Activated naive CD8-positive, alpha-beta T cell treated with anti-CD3 and anti-CD28 coated beads for 36 hours (primary cell): ENCODE data around the gene PDZK1IP1. TPM values are rescaled to one million over a fixed set of nuclear protein-coding genes. Genes with fewer than 3 reads are reported as not detected.

Experiments
- DNase-seq: peaks from one replicate; pipeline ENCODE4 v3.0.0; 2021
- H3K27ac Mint-ChIP-seq: one replicate; pipeline ENCODE4 v1.8.0; 2022; ENCODE audit warnings: mild to moderate bottlenecking, moderate library complexity, mixed read lengths
- H3K27me3 Mint-ChIP-seq: one replicate; pipeline ENCODE4 v1.8.0; 2022; ENCODE audit warnings: mild to moderate bottlenecking, mixed read lengths
- H3K36me3 Mint-ChIP-seq: one replicate; pipeline ENCODE4 v1.8.0; 2021; ENCODE audit warnings: mild to moderate bottlenecking, mixed read lengths
- H3K4me1 Mint-ChIP-seq: one replicate; pipeline ENCODE4 v1.8.0; 2021; ENCODE audit warnings: mixed read lengths
- H3K4me3 Mint-ChIP-seq: one replicate; pipeline ENCODE4 v1.8.0; 2022; ENCODE audit warnings: mild to moderate bottlenecking, moderate library complexity, mixed read lengths
- H3K9me3 Mint-ChIP-seq: one replicate; pipeline ENCODE4 v1.8.0; 2022; ENCODE audit warnings: mixed read lengths
- total RNA-seq, 2 experiments: library from RNA; stranded (reverse); gene quantifications; one replicate each; pipeline ENCODE4 v1.2.3, GENCODE V29; 2021

The PDZK1IP1 gene
- total RNA-seq, 2 experiments from 2014 or later: not detected

DNA sequence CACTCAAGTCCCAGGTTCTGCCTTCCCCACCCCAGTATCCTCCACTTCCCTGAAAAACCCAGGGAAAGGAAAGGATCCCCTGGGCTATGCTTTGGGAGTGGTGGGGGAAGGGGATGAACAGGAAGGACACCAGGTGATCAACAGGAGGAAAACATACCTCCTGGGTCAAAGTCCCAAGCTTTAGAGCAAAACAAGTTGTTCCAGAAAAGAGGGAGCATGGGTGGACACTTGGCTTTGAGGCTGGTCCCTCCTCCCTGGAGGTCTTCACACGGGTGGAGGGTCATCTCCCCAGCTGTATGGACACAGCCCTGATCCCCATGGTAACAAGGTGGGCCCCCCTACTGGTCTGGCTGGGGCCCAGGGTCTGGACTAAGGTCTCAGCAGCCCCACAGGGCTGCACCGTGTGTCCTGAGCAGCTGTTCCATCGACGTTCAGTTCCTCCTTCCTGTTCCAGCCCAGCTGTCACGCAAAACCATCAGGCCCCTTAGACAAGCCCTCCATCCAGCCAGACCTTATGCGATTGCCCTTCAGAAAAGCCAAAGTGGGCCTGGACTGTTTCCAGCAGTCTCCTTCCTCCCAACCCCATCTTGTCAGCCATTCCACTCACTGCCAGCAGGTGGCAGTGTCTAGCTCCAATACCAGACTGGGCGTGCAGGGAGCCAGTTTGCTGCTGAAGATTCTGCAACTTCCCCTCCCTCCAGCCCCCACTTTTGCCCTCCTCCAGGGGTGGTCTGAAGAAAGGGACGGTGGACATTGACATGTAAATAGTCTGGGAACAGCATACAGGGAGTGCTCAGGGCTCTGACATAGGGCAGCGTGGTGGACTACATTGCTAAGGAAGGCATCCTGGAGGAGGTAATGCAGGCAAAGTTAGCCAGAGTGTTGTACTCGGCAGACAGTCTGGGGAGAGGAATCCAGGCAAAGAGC is 2.9 kb upstream of the PDZK1IP1 start:
- Mint-ChIP-seq H3K4me3 (no peak overlapping the region), H3K27me3 (peaks cover 17% of the 10 kb centered on the region)

DNA sequence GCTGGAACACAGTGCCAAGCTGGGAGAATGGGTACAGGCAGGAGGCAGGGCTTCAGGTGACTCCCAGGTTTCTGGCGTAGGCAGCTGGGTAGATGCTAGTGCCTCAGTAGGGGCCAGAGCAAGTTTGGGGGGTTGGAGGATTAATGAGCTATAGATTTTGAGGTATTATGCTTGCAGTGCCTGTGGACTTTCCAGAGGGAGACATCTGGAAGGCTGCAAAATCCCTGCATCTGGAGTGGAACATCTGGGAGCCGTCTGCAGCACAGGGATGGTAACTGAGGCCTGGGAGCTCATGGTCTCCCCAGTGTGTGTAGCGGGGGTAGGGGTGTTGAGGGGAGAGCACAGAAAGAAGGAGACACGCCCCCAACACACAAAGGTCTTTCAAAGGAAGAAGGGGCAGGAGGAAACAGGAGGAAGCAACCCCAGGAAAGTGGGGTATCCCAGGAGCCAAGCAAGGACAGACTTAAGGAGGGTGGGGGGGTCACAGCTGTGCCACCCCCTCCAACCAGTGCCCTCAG is 2.2 kb upstream of the PDZK1IP1 start:
- no peaks in the 10 kb centered on the region for H3K9me3 Mint-ChIP-seq
- H3K4me1 Mint-ChIP-seq: peaks cover 2% of the 10 kb centered on the region
- no peak overlapping the region for H3K4me3 Mint-ChIP-seq
- no peak overlapping the region for H3K27ac Mint-ChIP-seq
- H3K36me3 Mint-ChIP-seq: no peaks in the 10 kb centered on the region
- peaks cover 17% of the 10 kb centered on the region for H3K27me3 Mint-ChIP-seq
- DNase-seq: no peak

More for the DNA sequence above, 2.9 kb upstream of the PDZK1IP1 start:
- Mint-ChIP-seq H3K36me3 (no peaks in the 10 kb centered on the region), H3K27ac (no peak overlapping the region), H3K9me3 (no peaks in the 10 kb centered on the region), H3K4me1 (peaks cover 2% of the 10 kb centered on the region)
- peak; percentile 63 for DNase-seq

DNA sequence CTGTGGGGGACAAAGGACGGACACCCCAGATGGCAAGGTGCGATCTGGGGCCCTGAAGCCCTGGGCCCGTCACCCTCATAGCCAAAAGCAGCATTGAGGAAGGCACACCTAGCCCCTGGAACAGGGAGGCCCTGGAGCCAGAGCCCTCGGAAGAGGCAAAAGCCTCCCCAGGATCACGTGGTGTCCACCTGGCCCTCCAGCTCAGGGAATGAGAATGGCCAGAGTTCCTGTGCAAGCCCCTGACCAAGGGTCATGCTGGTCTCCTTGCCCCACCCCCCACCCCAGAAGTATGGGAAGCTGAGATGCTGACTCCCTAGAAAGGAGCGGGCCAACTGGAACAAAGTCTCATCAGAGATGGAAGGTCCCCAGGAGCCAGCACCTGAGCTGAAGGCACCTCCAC is 1.0 kb upstream of the PDZK1IP1 start:
- DNase-seq: no peak
- Mint-ChIP-seq H3K27ac (no peak overlapping the region), H3K4me3 (no peak overlapping the region), H3K27me3 (peaks cover 12% of the 10 kb centered on the region), H3K9me3 (no peaks in the 10 kb centered on the region), H3K4me1 (peaks cover 2% of the 10 kb centered on the region), H3K36me3 (no peaks in the 10 kb centered on the region)

DNA sequence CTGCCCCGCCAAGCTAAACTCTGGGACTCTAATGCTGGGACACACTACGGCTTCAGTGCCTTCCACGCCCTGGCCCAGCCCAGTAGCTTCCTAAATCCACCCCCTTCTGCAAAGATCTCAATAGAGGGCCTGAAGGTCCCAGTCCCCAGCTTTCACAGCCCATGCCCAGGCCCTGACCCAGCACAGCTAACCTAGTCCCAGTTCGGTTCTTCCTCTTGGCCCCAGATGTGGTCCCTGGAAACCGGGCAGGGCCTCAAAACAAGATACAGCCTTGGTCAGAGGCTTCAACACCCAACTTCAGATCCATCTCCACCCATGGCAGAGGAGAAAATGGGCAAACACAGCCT is 646 bp upstream of the PDZK1IP1 start:
- no peak for DNase-seq

DNA sequence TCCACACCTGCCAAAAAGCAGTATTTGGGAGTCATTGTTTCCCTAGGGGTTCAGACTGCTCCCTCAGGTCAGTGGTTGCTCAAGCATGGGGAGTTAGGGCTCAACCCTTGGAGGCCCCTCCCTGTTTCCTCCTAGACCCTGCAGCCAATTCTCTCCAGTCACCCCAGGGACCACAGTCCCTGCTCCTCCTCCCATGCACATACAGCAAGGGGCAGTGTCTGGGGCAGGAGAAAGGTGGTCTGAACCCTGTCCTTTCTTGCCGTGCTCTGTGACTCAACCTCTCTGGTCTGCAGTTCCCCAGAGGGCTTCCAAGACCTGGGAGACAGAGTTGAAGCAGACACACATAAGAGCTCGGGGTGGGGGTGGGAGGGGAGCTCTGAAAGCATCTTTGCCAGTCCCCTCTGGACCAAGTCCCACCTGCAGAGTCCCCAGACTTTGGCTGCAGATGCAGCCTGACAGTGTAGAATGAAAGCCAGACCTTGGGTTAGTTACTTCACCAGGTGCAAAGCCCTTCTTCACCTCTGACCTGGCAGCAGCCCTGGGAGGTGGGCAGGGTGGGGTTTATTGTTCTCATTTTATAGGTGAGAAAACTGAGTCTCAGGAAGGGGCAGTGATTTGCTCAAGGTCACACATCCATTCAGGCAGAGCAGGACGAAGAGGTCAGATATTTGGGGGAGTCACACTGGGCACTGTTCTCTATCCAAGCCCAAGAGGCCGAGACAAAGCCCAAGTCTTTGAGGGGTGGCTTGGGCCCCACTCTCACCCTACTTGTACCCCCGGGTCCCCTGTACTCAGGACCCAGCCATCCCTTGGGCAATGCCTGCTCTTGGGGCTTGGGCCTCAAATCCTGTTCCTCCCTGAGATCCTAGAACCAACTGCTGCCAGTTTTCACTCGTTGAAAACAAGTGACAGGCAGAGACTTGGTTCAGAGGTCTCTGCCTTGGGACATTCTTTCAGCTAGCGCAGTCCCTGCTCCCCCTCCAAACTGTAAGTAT is 748 bp downstream of the PDZK1IP1 start:
- Mint-ChIP-seq H3K4me1 (peaks cover 2% of the 10 kb centered on the region), H3K9me3 (no peaks in the 10 kb centered on the region), H3K27ac (no peak overlapping the region), H3K4me3 (no peak overlapping the region), H3K36me3 (no peaks in the 10 kb centered on the region), H3K27me3 (peaks cover 15% of the 10 kb centered on the region)
- no peak for DNase-seq

More for the DNA sequence above, 646 bp upstream of the PDZK1IP1 start:
- Mint-ChIP-seq H3K4me1 (peaks cover 2% of the 10 kb centered on the region), H3K27me3 (peaks cover 12% of the 10 kb centered on the region), H3K4me3 (no peak overlapping the region), H3K36me3 (no peaks in the 10 kb centered on the region), H3K27ac (no peak overlapping the region), H3K9me3 (no peaks in the 10 kb centered on the region)

DNA sequence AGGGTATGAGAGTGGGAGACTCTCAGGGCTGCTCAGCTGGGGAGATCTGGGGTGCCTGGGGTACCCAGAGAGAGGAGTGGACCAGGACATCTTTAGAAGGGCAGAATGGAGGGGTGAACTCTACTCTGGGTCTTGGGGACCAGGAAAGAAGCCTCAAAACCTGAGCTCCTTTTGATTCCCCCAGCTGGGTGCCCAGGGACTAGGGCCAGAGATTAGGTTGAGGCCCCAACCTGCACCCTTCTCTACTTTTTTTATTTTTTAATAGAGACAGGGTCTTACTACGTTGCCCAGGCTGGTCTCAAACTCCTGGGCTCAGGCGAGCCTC is 1.9 kb downstream of the PDZK1IP1 start:
- Mint-ChIP-seq H3K27me3 (peaks cover 15% of the 10 kb centered on the region), H3K9me3 (no peaks in the 10 kb centered on the region), H3K27ac (no peak overlapping the region), H3K4me1 (peaks cover 2% of the 10 kb centered on the region), H3K4me3 (no peak overlapping the region), H3K36me3 (no peaks in the 10 kb centered on the region)
- no peak for DNase-seq

DNA sequence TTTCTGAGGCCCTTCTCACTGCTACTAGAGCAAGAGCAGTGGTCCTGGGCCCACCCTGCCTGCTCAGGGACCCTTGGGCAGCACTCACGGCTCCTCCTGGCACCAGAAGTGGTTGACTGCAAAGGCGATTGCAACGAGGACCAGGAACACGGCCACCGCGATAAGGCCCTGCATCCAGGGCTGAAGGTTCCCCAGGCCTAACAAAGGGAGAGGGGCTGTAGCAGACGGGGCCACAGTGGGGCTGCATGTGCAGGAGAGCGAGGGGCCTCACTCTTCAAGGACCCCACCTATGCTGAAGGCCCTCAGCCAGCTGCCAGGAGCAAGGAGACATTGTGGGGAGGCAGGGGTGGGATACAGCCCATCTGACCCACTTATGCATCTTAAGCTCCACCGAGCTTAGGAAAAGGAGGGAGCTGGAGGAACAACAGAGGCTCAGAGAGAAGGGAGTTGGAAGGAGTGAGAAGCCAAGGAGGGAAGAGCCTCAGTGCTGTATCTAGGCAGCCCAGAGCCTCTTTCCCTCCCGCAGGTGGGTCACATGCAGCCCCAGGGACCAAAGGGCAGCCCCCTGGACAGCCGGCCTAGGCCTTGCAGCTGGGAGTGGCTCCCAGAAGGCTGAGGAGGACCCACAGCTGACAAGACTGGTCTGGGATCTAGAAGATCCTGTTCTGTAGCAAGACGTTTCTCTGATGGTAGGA is 2.5 kb downstream of the PDZK1IP1 start:
- DNase-seq: no peak
- H3K9me3 Mint-ChIP-seq: no peaks in the 10 kb centered on the region
- H3K36me3 Mint-ChIP-seq: no peaks in the 10 kb centered on the region
- peaks cover 12% of the 10 kb centered on the region for H3K27me3 Mint-ChIP-seq
- no peak overlapping the region for H3K27ac Mint-ChIP-seq
- H3K4me1 Mint-ChIP-seq: no peaks in the 10 kb centered on the region
- no peak overlapping the region for H3K4me3 Mint-ChIP-seq

DNA sequence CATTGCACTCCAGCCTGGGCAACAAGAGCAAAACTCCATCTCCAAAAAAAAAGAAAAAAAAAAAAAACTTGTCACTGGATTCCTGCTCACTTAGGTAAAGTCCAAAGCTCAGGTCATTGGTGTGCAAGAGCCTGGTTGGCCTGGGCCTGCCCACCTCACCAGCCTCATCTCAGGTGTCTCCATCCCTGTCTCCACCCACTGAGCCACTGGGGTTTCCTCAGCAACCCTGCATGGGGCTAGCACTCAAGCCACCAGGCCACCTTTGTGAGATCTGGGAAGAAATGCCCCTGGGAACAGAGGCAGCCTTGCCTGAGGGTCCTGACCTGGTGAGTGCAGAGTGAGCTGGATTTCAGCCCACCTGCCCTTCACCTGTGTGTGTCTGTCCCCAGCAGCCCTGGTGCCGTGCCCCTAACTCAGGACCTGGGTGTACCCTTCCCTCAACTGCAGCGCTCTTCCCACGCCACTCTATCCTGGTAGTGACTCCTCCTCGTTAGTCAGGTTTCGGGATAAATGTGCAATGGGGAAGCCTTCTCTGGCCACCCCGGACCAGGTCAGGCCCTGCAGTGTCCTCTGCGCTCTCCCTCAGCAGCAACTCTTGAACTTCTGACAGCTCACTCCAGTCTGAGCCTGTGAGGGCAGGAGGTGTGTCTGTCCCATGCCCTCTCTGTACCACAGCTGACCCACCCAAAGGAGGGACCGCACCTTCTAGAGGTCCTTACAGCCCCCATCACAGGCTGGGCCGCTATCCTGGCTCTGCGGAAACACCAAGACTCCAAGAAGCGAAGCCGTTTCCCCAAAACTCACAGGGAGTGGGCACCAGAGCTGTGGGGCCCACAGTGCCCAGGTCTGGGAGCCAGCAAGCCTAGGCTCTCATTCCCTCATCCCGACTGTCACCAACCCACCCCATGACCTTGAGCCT is 3.3 kb downstream of the PDZK1IP1 start:
- Mint-ChIP-seq H3K4me3 (no peak overlapping the region), H3K27me3 (peaks cover 15% of the 10 kb centered on the region), H3K4me1 (no peaks in the 10 kb centered on the region), H3K9me3 (no peaks in the 10 kb centered on the region), H3K27ac (no peak overlapping the region), H3K36me3 (no peaks in the 10 kb centered on the region)
- DNase-seq: no peak

DNA sequence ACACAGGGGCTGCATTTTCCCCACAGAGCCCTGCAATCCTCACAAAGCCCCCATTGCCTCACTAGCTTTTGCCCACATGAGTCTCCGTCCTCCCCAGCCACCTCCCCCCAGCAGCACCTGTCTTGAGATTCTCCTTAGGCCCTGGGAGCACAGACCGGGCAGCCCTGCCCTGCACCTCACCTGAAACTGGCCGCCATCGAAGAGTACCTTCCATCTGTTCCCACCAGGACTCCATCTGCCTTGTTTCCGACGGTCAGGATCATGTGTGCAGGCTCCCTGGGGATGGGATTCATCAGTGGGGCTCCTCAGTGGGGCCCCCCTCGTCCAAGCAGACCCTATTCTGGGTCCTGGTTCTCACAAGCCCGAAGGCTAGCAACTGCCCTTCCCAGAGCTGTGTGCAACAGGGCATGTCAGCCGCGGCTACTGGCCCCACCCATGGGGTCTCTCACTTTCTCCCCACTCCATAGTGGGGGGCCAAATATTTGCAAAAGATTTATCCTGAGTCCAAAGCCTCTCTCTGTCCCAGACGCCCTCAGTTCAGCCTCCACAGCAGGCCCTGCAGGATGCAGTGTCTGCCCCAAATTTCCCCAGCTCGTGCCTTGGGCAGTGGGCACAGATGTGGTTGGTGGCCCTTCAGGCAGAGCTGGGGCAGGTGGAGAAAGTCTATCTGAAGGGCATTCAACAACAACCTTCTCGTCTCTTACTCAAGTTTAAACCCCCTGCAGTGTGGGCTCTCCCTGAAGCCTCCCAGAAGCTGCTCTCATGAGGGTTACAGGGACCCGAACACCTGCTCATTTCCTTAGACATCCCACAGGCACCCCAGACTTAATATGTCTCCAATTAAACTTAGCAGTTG is 4.8 kb downstream of the PDZK1IP1 start:
- no peak overlapping the region for H3K4me3 Mint-ChIP-seq
- no peak for DNase-seq
- H3K4me1 Mint-ChIP-seq: no peaks in the 10 kb centered on the region
- H3K27ac Mint-ChIP-seq: no peak overlapping the region
- no peaks in the 10 kb centered on the region for H3K36me3 Mint-ChIP-seq
- no peaks in the 10 kb centered on the region for H3K9me3 Mint-ChIP-seq
- H3K27me3 Mint-ChIP-seq: peaks cover 28% of the 10 kb centered on the region

DNA sequence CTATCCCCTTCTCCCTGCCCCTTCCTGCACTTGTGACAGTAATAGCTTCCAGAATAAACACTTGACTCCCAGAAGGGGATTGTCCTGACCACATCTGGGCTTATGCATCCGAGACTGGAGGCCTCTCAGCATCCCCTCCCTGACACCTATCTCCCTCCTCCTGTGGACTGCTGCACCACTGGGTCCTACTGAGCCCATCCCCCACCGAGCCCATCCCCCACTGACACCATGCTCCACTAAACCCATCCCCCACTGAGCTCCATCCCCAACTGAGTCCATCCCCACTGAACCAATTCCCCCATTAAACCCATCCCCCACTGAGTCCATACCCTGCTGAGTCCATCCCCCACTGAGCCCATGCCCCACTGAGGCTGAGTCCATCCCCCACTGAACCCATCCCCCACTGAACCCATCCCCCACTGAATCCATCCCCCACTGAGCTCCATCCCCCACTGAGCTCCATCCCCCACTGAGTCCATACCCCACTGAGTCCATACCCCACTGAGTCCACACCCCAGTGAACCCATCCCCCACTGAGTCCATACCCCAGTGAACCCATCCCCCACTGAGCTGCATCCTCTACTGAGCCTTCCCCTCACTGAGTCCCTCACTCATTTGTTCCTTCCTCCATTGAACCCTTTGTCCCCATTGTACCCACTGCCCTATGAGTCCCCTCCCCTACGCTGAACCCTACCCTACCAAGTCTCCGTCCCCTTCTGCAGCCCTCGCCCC is 5.6 kb downstream of the PDZK1IP1 start:
- no peak overlapping the region for H3K4me3 Mint-ChIP-seq
- H3K9me3 Mint-ChIP-seq: no peaks in the 10 kb centered on the region
- no peak for DNase-seq

DNA sequence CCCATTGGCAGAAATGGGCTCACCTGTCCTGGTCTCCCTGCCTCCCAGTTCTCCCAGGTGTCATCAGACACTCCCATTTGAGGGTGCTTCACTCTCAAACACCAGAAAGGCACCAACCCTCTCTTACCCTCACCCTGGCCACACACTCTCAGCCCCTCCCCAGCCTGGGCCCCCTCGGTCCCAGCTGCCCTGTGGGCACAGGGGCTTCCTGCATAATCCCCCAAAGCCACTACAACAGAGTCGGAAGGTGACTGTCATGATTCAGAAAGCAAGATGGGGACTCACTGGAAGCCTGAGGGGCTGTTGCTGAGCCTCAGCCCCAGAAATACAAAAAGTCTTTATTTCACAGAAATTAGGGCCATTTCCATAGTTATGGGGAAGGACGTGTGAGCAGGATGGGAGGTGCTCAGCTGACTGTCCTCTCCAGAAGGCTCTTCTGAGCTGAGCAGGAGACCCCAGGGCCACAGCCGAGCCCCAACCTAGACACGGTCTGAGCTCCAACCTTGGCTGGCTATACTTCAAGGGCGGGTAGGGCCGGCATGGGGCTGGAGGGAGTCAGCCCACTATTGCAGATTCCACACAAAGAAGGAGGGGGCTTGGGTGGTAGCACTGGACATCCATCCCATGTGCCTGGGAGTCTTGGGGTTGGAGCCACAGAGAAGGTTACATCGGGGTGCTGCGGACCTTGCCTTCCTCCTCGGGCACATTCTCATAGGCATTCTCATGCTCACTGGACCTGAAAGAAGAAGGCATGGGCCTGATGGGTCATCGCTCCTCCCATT is 6.3 kb downstream of the PDZK1IP1 start:
- Mint-ChIP-seq H3K9me3 (no peaks in the 10 kb centered on the region), H3K4me3 (no peak overlapping the region), H3K27me3 (peaks cover 42% of the 10 kb centered on the region), H3K27ac (no peak overlapping the region), H3K4me1 (peaks cover 7% of the 10 kb centered on the region), H3K36me3 (no peaks in the 10 kb centered on the region)
- no peak for DNase-seq

More for the DNA sequence above, 5.6 kb downstream of the PDZK1IP1 start:
- H3K27me3 Mint-ChIP-seq: peaks cover 34% of the 10 kb centered on the region
- H3K4me1 Mint-ChIP-seq: peaks cover 4% of the 10 kb centered on the region
- no peaks in the 10 kb centered on the region for H3K36me3 Mint-ChIP-seq
- no peak overlapping the region for H3K27ac Mint-ChIP-seq

DNA sequence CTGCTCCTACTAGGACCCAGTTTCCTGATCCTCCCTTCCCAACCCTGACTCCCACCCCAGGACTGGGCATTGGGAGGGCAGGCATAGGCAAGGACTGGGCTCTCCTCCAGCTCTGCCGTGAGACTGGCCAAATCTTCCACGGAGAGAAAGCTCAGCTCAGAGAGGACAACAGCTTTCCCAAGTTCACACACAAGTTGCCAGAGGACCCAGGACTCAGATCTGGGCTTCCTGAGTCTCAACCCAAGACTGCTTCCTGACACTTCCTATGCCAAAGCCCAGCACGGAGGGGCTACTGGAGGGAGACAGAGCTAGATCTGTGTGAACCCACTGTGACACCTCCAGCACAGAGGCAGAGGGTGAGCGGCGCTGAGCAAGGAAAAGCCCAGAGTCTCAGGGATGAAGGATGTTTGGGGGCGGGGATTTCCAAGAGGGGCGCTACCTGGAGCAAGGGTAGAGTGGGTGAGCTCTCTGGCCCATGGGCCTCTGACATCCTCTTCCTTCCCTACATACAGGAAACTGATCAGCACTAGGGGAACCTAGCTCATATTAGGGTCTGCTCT is 7.1 kb downstream of the PDZK1IP1 start:
- Mint-ChIP-seq H3K9me3 (no peaks in the 10 kb centered on the region), H3K4me3 (no peak overlapping the region), H3K27me3 (peaks cover 47% of the 10 kb centered on the region), H3K4me1 (peaks cover 7% of the 10 kb centered on the region), H3K36me3 (no peaks in the 10 kb centered on the region), H3K27ac (no peak overlapping the region)
- no peak for DNase-seq
